ENCODE data around the gene PATE4.
"Not testable (repeated sequence)": the region's sequence is repeated elsewhere in the genome, so short reads cannot be mapped to it uniquely, and the experiment has no call there.

PATE4 gene, protein sequence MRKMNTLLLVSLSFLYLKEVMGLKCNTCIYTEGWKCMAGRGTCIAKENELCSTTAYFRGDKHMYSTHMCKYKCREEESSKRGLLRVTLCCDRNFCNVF

DNA sequence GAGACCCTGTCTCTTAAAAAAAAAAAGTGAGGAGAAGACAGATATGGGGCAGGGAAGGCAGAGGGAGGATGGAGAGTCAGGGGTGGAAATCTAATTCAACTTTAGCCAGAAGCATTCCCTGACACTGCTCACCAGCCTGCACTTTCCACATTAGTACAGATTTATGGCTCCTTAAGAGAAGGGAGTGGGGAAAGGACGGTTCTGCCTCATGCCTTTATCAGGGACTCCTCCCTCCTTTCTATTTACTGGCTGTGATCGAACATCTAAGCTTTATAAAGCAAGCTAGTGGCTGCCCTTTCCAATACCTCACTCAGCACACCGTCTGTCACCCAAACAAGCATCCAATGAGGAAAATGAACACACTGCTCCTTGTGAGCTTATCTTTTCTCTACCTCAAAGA, at the start of gene PATE4:
TSS of gene PATE4 (plus strand) at position 301 of the 400 bp plus-strand sequence. CDS start at position 345, 44 bp downstream.
- no peak for DNase-seq

DNA sequence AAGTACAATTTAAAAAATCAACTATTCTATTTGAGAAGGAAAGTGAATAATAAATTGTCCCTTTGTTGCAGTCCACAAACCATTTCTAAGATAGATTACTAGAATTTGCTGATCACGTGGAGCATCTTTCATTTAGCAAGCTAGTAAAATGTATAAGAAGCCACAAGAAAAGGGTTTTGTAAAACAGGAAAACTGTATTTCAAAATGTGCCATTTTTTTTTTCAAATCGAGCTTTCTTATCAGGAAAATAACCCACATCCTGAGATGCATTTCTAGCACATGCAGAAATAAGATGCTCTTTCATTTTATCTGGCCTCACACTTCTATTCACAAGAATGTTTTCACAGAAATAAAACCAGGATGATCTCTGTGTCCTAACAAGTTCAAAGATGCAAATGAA, 48.4 kb upstream of the PATE4 start:
- DNase-seq = no peak

DNA sequence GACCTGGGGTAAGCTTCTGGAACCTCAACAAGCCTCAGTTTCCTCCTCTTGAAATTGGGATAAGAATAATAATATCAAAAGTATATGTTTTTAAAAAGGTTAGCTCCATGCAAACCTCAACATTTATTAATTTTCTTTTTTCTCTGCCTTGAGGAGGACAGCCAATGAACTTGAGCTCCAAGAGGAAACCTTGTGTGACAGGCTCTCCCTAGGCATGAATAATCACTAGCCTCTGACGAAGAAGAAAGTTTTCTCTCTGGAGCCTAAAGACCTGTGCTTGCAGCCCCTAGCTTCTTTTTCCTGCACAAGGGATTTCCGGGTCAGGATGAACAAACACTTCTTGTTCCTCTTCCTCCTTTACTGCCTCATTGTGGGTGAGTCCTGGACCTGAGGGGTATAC, 45.3 kb upstream of the PATE4 start, which contains the start of gene PATE3:
TSS of gene PATE3 (plus strand) at position 301 of the 400 bp plus-strand sequence. CDS start at position 326, 25 bp downstream.
- DNase-seq = no peak

DNA sequence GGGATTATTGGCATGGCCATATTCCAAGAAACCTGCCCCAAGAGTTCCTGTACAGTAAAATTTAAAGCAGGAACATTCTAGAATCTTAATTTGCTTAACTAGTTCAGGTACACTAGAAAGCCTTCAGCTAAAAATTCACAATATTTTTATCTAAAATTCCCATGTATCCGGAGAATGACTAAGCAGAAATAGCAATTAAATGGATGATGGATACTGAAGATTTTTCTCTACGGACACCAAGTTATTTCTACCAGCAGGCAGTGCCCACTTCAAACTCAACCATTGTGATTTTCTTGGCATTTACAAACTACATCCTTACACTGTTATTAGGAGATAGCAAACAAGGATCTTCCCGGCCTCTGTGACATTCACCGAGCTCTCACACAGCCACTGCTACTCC, 42.3 kb upstream of the PATE4 start:
- DNase-seq = no peak

DNA sequence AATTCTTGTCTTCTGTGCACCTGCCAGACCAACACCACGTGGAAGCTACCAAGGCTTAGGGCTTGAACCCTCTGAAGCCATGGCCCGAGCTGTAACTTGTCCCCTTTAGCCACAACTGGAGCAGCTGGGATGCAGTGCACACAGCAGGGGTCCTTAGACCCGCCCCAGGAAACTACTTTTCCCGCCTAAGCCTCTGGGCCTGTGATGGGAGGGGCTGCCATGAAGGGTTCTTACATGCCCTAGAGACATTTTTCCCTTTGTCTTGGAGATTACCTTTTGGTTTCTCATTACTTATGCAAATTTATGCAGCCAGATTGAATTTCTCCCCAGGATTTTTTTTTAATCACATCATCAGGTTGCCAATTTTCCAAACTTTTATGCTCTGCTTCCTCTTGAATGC, 35.5 kb upstream of the PATE4 start:
- DNase-seq = no peak

DNA sequence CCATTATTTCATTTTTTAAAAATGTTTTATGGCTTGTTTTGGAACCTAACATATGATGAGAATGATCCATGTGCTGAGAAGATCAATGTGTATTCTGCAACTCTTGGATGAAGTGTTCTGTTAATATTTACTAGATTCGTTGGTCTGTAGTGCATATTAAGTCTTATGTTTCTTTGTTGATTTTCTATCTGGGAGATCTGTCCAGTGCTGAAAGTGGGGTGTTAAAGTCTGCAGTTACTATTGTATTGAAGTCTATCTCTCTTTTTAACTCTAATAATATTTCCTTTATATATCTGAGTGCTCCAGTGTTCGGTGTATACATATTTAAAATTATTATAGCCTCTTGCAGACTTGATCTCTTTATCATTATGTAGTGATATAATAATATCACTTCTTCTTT, 33.3 kb upstream of the PATE4 start:
- no peak for DNase-seq

DNA sequence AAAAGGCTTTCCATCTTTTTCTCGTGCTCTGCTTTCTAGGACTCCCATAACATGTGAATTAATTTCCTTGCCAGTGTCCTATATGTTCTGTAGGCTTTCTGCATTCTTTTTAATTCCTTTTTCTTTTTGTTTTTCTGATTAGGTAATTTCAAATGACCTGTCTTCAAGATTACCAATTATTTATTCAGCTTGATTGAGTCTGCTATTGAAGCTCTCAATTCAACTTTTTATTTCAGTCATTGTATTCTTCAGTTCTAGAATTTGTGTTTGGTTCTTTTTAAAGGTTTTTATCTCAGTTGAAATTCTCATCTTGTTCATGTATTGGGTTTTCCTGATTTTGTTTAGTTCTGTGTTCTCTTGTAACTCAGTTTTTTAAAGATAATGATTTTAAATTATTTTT, 30.7 kb upstream of the PATE4 start:
- no peak for DNase-seq

DNA sequence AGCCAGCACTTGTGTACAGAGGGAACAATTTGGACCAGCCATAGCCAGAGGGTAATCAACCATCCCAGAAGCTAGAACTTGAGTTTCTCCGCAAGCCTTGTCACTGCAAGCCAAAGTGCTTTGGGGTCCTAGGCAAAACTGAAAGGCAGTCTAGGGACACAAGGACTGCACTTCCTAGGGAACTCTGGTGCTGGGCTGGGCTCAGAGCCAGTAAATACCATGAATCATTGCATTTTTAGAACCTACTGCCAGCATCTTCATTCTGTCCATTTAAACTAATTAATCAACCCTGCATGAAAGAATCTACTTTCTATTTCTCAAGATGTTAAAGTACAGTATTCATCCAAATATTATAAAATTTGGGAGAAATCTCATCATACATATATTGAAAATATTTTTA, 25.2 kb upstream of the PATE4 start:
- no peak for DNase-seq

DNA sequence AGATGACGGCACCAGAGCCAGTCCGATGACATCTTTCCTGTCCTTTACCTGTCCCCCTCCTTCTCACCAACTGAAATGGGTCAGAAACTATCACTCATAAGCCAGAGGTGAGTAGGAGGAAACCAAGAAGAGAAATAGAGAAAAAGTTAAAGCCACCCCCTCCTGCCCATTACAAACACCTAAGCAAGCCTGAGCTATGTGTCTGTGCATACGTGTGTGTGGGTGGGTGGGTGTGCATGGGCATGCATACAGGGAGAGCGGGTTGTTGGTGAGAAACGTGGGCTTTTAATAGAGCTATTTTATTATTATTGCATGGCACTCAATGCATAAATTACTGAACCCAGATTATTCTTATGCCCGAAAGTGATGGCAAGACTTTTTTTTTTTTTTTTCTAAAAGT, 2.6 kb downstream of the PATE4 start:
- DNase-seq = no peak

DNA sequence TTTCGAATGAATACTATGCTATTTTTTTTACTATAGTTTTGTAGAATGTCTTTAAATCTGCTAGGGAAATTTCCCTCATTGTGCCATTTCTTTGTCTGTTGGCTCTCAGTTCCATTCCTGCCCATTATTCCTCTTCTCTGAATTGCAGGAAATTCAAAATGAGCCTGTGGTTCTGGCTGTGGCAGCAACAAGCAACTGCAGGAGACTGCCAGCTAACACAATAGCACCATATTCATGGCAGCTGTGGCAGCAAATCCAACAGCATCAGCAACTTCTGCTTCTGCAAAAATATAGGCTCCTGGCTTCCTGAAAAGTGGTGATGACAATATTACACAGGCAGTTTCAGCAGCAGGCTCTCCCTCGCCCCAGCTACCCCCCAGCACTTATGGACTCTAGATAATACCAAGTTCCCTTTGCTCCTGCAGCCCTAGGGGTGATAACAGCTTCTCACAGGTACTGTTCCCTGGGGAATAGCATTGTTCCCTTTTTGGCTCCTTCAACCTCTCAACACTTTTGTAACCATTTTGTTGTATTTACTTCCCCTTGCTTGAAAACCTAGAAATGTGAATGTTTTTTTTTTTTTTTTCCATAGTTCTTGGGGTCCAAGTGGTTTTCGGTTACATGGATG, 9.3 kb downstream of the PATE4 start:
- no peak for DNase-seq

DNA sequence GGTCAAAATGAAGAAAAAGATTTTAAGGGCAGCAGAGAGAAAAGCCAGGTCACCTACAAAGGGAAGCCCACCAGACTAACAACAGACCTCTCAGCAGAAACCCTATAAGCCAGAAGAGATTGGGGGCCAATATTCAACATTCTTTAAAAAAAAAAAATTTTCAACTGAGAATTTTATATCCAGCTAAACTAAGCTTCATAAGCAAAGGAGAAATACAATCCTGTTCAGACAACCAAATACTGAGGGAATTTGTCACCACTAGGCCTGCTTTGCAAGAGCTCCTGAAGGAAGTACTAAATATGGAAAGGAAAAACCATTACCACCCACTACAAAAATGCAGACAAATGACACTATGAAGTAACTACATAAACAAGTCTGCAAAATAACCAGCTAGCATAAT, 13.1 kb downstream of the PATE4 start:
- no peak for DNase-seq

DNA sequence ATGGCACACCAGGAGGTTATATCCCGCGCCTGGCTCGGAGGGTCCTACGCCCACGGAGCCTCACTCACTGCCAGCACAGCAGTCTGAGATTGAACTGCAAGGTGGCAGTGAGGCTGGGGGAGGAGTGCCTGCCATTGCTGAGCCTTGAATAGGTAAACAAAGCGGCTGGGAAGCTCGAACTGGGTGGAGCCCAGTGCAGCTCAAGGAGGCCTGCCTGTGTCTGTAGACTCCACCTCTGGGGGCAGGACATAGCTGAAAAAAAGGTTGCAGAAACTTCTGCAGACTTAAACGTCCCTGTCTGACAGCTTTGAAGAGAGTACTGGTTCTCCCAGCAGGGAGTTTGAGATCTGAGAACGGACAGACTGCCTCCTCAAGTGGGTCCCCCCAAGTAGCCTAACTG, 24.6 kb downstream of the PATE4 start:
- DNase-seq = not testable (repeated sequence)

DNA sequence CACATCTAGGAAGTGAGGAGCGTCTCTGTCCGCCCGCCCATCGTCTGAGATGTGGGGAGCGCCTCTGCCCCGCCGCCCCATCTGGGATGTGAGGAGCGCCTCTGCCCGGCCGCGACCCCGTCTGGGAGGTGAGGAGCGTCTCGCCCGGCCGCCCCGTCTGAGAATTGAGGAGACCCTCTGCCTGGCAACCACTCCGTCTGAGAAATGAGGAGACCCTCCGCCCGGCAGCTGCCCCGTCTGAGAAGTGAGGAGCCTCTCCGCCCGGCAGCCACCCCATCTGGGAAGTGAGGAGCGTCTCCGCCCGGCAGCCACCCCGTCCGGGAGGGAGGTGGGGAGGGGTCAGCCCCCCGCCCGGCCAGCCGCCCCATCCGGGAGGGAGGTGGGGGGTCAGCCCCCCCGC, 29.7 kb downstream of the PATE4 start:
- not testable (repeated sequence) for DNase-seq

DNA sequence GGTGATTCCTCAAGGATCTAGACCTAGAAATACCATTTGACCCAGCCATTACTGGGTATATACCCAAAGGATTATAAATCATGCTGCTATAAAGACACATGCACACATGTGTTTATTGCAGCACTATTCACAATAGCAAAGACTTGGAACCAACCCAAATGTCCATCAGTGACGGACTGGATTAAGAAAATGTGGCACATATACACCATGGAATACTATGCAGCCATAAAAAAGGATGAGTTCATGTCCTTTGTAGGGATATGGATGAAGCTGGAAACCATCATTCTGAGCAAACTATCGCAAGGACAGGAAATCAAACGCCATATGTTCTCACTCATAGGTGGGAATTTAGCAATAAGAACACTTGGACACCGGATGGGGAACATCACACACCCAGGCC, 32.2 kb downstream of the PATE4 start:
- DNase-seq = not testable (repeated sequence)

DNA sequence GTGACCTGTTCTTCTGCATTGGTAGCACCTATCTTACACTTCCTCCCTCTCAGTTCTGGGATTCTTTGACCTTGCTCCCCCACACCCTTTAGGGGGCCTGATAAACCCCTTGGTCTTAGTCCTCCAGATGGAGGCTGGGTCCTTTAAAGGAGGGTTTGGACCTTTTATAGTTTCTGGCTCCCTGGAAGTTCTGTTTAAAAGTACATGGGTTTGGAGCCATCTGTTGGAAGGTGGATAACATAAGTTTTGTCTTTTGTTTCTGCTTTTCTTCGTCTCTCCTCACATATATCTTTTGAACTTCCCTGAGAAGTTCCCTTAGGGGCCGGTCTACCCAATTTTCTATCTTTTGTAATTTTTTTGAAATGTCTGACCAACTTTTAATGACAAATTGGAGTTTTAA, 36.4 kb downstream of the PATE4 start:
- DNase-seq = no peak

DNA sequence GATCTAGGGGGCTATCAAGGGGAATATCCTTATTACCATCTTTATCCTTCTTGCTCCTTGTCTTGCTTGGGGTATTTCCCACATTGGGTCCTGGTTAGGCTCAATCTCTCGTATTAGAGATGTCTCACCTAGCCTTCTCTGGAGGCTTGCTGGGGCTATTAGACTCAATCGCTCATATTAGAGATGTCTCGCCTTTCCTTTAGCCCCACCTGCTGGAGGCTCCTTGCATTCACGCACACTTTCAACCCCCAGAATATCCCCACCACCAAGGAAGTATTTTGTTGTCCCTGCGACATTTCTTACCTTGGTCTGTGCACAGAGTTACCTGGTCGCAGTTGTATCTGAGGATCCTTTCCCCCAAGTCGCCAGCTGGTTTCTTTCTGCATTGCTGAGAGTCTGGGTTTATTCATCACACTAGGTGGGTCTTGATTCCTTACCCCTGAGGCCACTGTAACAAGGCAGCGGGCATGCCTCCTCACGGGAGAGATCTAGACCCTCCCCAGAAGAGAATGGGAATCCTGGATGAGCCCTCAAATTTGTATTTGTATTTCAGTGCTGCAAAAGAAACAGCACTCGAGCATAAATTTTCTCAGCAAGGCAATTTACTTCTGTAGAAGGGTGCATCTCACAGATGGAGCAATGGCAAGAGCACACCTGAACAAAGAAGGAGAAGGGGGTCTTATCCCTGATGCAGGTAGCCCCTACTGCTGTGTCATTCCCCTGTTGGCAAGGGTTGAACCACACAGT, 38.4 kb downstream of the PATE4 start:
- peak; percentile 31 for DNase-seq

DNA sequence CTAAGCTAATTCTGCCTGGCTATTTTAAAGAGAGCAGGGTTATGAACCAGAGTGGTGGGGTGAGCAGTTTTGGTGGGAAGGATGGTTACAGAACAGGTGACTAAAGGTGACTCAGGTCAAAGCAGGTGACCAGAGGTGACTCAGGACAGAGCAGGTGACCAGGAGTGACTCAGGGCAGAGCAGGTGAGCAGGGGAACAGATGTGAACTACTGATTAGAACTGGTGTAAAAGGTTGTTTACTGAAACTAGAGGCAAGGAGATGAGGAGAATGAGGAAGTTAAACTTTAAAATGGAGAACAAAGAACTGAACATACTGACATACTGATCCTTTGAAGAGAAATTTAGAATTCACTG, 39.0 kb downstream of the PATE4 start:
- DNase-seq = no peak

DNA sequence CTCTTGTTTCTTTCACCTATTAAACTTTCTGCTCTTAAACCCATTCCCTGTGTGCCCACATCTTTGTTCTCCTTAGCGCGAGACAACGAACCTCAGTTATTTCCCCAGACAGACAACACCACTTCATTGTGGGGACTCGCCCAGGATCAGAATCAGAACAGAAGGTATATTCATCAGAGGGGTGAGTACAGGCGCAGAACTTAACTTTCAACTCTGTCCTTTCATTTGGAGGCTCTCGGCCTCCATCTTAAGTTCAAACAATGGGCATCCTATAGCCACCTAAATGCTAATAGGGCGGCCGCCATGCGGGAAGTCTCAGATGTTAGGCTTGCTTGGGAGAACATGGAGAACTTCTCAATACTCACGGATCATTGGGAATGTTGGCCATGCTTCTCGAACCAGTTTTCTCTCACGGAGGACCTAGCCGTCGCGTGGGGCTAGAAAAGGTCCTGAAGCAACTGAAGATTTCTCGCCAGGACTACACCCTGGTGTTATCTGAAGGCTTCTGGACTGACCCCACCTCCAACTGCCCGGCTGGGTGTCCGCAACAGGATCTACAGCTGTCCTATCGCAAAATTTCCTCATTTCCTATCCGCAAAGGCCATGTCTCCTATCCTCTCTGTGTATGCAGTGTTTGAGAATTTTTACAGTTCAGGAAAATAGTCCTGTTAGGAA, 40.9 kb downstream of the PATE4 start:
- no peak for DNase-seq

DNA sequence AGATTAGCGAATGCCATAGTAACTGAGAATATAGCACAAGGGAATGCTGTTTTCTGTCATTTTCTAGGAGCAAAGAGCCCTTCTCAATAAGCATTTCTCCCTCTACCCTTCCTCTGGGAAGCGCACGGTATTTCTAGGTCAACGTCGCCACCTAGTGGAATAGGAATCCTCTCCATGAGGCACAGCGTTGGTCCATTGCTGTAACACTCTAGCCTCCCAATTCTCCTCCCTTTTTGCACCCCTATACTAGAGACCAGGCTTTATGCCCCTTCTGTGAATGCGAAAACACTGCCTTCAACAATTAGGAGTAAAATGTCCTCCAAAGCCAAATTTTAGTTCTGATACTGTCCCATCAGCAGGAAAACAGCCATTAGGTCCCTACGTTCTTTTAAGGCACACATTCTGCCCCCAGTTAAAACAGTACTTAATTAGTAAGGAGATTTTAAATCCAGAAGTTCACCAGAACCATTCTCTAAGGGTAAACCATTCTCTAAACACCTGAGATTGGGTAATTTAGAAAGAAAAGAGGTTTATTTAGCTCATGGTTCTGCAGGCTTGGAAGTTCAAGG, 41.5 kb downstream of the PATE4 start:
- DNase-seq = peak; percentile 55

DNA sequence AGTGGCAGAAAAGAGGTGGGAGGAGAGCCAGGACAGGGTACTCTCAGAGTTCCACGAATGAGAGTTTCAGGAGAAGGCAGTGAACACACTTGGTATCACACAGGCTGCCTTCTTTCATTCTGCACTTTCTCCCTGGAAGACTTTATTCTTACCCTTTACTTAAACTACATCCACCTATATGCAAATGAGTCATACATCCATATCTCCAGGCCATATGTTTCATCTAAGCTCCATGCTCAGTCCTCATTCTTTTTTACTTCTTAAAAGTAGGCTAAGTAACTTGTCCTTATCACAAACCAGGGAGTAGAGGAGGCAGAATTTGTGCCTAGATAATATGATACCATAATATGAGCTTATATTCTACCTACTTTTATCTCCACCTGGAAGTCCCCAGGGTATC, 48.2 kb downstream of the PATE4 start:
- no peak for DNase-seq

DNA sequence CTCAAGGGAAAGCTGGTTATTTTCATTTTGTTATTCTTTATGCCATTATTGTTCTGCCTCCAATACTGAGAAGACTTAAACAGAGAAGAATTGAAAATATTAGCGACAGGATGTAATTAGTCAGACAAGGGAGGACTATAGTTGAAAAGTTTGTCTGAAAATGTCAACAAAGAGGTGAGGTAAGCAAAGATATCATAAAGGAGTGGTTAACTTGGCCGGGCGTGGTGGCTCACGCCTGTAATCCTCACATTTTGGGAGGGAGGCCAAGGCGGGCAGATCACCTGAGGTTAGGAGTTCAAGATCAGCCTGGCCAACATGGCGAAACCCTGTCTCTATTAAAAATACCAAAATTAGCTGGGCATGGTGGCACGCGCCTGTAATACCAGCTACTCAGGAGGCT, 50.3 kb downstream of the PATE4 start:
- DNase-seq = no peak

DNA sequence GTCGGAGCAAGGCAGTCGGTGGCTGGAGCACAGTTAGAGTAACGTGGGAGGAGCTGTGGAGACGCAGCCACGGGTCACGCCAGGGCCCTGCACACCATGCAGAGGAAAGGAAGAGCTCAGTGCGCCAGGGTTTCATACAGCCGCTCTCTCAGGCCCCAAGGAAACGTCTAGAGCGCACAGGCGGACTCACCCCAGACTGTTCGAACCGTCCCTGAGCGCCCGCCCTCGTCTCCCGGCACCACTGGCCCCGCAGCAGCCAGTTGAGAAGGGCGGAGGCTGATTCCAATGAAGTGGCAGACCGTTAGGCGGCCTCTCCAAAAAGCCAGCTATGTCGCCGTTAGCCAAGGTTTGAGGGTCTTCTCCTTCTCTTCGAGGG, 53.9 kb downstream of the PATE4 start:
- peak; percentile 61 for DNase-seq
